GM12878 (cell line): ENCODE measurements around the gene TTLL4. TPM values are rescaled to one million over a fixed set of nuclear protein-coding genes. Genes with fewer than 3 reads are reported as not detected.

ENCODE experiments used
- ATAC-seq: fragments of 200-7000 bp; cut with Tn5 transposase; 3 replicates; pipeline ENCODE4 v1.9.1; 2020; ENCODE audit warnings: mild to moderate bottlenecking, moderate library complexity
- BruUV-seq: library from RNA; stranded (reverse); fragments of 400-500 nt; replicated peaks from 2 replicates; lab custom pipeline; 2021; lab: Mats Ljungman, UMichigan
- CTCF ChIA-PET: fragments of 300-600 bp; sonication (Branson Sonifier 250); formaldehyde crosslinking; extraction: SDS; loops from one replicate; lab custom pipeline; 2021; ENCODE audit warnings: inconsistent platforms; lab: Yijun Ruan, JAX
- POLR2A ChIA-PET: fragments of 350-600 bp; formaldehyde crosslinking; extraction: SDS; loops from one replicate; lab custom pipeline; 2021; ENCODE audit warnings: inconsistent platforms; lab: Charles Lee
- RAD21 ChIA-PET: fragments of 300-600 bp; sonication (Branson Sonifier 250); formaldehyde crosslinking; loops from one replicate; lab custom pipeline; 2023; ENCODE audit warnings: antibody characterized with exemption; ENCODE audit not compliant: unreplicated experiment; lab: Charles Lee
- SMC1A ChIA-PET: fragments of 300-600 bp; sonication (Branson Sonifier 250); formaldehyde crosslinking; loops from one replicate; lab custom pipeline; 2023; ENCODE audit not compliant: unreplicated experiment, uncharacterized antibody; lab: Charles Lee
- DNase-seq: peaks from one replicate; pipeline ENCODE4 v3.0.0-alpha.2; 2011; ENCODE audit warnings: low read depth, low spot score
- FAIRE-seq: peaks from 3 replicates; lab custom pipeline; 2011; peaks lifted over from hg19 to GRCh38; lab: Jason Lieb, UNC
- H2AFZ ChIP-seq: 2 replicates; pipeline ENCODE4 v1.6.0; 2011; ENCODE audit warnings: low read depth, low read length, control low read depth; ENCODE audit not compliant: control insufficient read depth
- H3K27ac ChIP-seq: 2 replicates; pipeline ENCODE4 v1.5.1; 2011; ENCODE audit warnings: control low read depth; ENCODE audit not compliant: control insufficient read depth, insufficient read depth
- H3K27me3 ChIP-seq, 2 experiments: replicated peaks in 1 of 2; 2 replicates each; pipeline versions ENCODE4 v1.6.0 to v1.6.1; 2011; ENCODE audit warnings: low read length in 1 of 2; ENCODE audit not compliant: control insufficient read depth in 2 of 2, insufficient read depth in 2 of 2
- H3K36me3 ChIP-seq, 2 experiments: 2 replicates each; pipeline ENCODE4 v1.5.1; 2011; ENCODE audit warnings: low read length in 1 of 2; ENCODE audit not compliant: control insufficient read depth in 2 of 2, insufficient read depth in 2 of 2
- H3K4me1 ChIP-seq: 2 replicates; pipeline ENCODE4 v1.6.1; 2011; ENCODE audit warnings: mild to moderate bottlenecking, low read length, moderate library complexity, mixed read lengths; ENCODE audit not compliant: control insufficient read depth, insufficient read depth
- H3K4me2 ChIP-seq: 2 replicates; pipeline ENCODE4 v1.6.0; 2011; ENCODE audit warnings: control low read depth; ENCODE audit not compliant: control insufficient read depth, insufficient read depth
- H3K4me3 ChIP-seq: fragments of 200-600 bp; sonication (generic); 2 replicates; pipeline ENCODE4 v1.5.1; 2016
- H3K79me2 ChIP-seq: 2 replicates; pipeline ENCODE4 v1.6.0; 2011; ENCODE audit warnings: low read length; ENCODE audit not compliant: control insufficient read depth, insufficient read depth
- H3K9ac ChIP-seq: 2 replicates; pipeline ENCODE4 v1.8.0; 2011; ENCODE audit warnings: low read length, control low read depth, mixed read lengths; ENCODE audit not compliant: control insufficient read depth, insufficient read depth
- H3K9me3 ChIP-seq: replicated peaks from 3 replicates; pipeline ENCODE4 v1.5.1; 2011; ENCODE audit warnings: mild to moderate bottlenecking, low read length; ENCODE audit not compliant: control insufficient read depth, insufficient read depth
- H4K20me1 ChIP-seq: 2 replicates; pipeline ENCODE4 v1.6.0; 2011; ENCODE audit not compliant: control insufficient read depth, insufficient read depth
- CBX5 ChIP-seq: sonication (generic); IDR thresholded peaks from 2 replicates; pipeline ENCODE4 v1.6.1; 2016; ENCODE audit warnings: low read depth, moderate library complexity, mild to moderate bottlenecking, inconsistent platforms
- CEBPB ChIP-seq, 2 experiments: fragments of 150-350 bp in 1 of 2; IDR thresholded peaks; 2 replicates each; pipeline ENCODE4 v1.6.1; 2012 to 2014; ENCODE audit warnings: low read depth in 2 of 2, low read length in 2 of 2, borderline replicate concordance in 1 of 2, inconsistent platforms in 1 of 2
- CEBPZ ChIP-seq: fragments of 150-350 bp; IDR thresholded peaks from 2 replicates; pipeline ENCODE4 v1.6.1; 2016; ENCODE audit warnings: low read depth, low read length
- ETV6 ChIP-seq, 2 experiments: fragments of 450-650 bp in 1 of 2; IDR thresholded peaks in 1 of 2; conservative IDR thresholded peaks in 1 of 2; 2 replicates each; pipeline ENCODE4 v1.6.1; 2014; ENCODE audit warnings: antibody characterized with exemption in 1 of 2, borderline replicate concordance in 1 of 2, low read depth in 1 of 2, mild to moderate bottlenecking in 1 of 2, moderate library complexity in 1 of 2
- HCFC1 ChIP-seq: fragments of 150-350 bp; IDR thresholded peaks from 2 replicates; pipeline ENCODE4 v1.6.1; 2014; ENCODE audit warnings: low read length
- IKZF1 ChIP-seq: fragments of 450-650 bp; conservative IDR thresholded peaks from 2 replicates; pipeline ENCODE4 v1.6.1; 2017; ENCODE audit warnings: antibody characterized with exemption, mild to moderate bottlenecking
- IKZF2 ChIP-seq, 2 experiments: fragments of 450-650 bp; IDR thresholded peaks; 2 replicates each; pipeline ENCODE4 v1.6.1; 2017; ENCODE audit warnings: mild to moderate bottlenecking in 2 of 2, moderate library complexity in 2 of 2
- MEF2B ChIP-seq: fragments of 450-650 bp; IDR thresholded peaks from 2 replicates; pipeline ENCODE4 v1.6.1; 2018; ENCODE audit warnings: mild to moderate bottlenecking, moderate library complexity; ENCODE audit not compliant: partially characterized antibody, poor library complexity, severe bottlenecking
- NR2C1 ChIP-seq: fragments of 450-650 bp; IDR thresholded peaks from 2 replicates; pipeline ENCODE4 v1.6.1; 2017; ENCODE audit warnings: antibody characterized with exemption, mild to moderate bottlenecking, moderate library complexity
- NR2F1 ChIP-seq: fragments of 450-650 bp; conservative IDR thresholded peaks from 2 replicates; pipeline ENCODE4 v1.6.1; 2017; ENCODE audit warnings: mild to moderate bottlenecking
- PRDM15 ChIP-seq: fragments of 450-650 bp; formaldehyde crosslinking; IDR thresholded peaks from 2 replicates; pipeline ENCODE4 v1.4.0; 2020; ENCODE audit warnings: mild to moderate bottlenecking, moderate library complexity
- STAT3 ChIP-seq: IDR thresholded peaks from 2 replicates; pipeline ENCODE4 v1.6.1; 2011; ENCODE audit warnings: low read depth, low read length, improper control_type of control experiment
- ZBTB33 ChIP-seq: fragments of 450-650 bp; IDR thresholded peaks from 2 replicates; pipeline ENCODE4 v1.6.1; 2017; ENCODE audit warnings: mild to moderate bottlenecking
- ZZZ3 ChIP-seq: IDR thresholded peaks from 2 replicates; pipeline ENCODE4 v1.6.1; 2011; ENCODE audit warnings: low read depth; ENCODE audit not compliant: control insufficient read depth, insufficient read length
- WGBS: methylation state at CpG from one replicate; pipeline ENCODE4 v1.1.6; 2016; ENCODE audit warnings: low lambda C conversion rate; ENCODE audit not compliant: insufficient replicate concordance, insufficient coverage; ENCODE audit errors: missing lambda C conversion rate; 5-methylcytosine and 5-hydroxymethylcytosine counted together
- in situ Hi-C: fragments of 300-500 bp; cut with MboI; formaldehyde crosslinking; loops from 9 replicates; pipeline ENCODE4 v1.14.3; 2018; ENCODE audit warnings: mixed read lengths
- intact Hi-C: fragments of 100-400 bp; cut with micrococcal nuclease; formaldehyde crosslinking; loops from one replicate; pipeline ENCODE4 v1.14.2; 2022; ENCODE audit not compliant: unreplicated experiment
- polyA plus RNA-seq, 11 experiments: library from polyadenylated mRNA; depleted of rRNA in 4 of 11; unstranded in 6 of 11; stranded (reverse) in 5 of 11; fragments of >200 nt; fragmentation: Nextera tagmentation in 4 of 11; fragmentation: Illumina TruSeq in 1 of 11; extraction: Ambion mirVana in 4 of 11; extraction: Trizol in 1 of 11; gene quantifications; 1 replicate in 1 of 11; 2 replicates in 10 of 11; pipeline versions ENCODE4 v1.2.1 to v1.2.3, GENCODE V29; 2011 to 2016; ENCODE audit warnings: inconsistent platforms in 2 of 11, missing spikeins in 2 of 11, low read depth in 1 of 11
- total RNA-seq, 4 experiments: library from RNA; depleted of rRNA in 3 of 4; stranded (reverse); fragments of >200 nt in 3 of 4; fragmentation: Illumina TruSeq in 1 of 4; extraction: Trizol in 1 of 4; gene quantifications; 2 replicates each; pipeline versions ENCODE4 v1.2.1 to v1.2.3, GENCODE V29; 2013 to 2021

The TTLL4 gene
- total and polyA plus RNA-seq, 10 of the 15 experiments (the other 5 are each of a cell fraction or from before 2014, with no cell fraction given) = 16.6 to 63.1 (median 32.9) TPM

- no peak overlapping the region for H3K27ac ChIP-seq
- no TSS peak for BruUV-seq
- no peak overlapping the region for H3K4me2 ChIP-seq
- ChIA-PET RAD21 (interaction anchor here (1.2 kb wide), 1 partner anchor 9 kb away, joined by 3 read pairs; no protein-coding TSS in a partner anchor), POLR2A (no interaction called here), CTCF (interaction anchor here (0.9 kb wide), 1 partner anchor 70 kb away, joined by 3 read pairs; no protein-coding TSS in a partner anchor), SMC1A (no interaction called here)
- H3K9me3 ChIP-seq = no peaks in the 10 kb centered on the region; the same call in 2 of the 3 replicates
- no peak for DNase-seq
- H2AFZ ChIP-seq = no peak overlapping the region
- no peak for ATAC-seq
- H3K79me2 ChIP-seq = no peaks in the 10 kb centered on the region
- H3K4me3 ChIP-seq = no peak overlapping the region
- intact Hi-C loops = no loop called here
- H3K36me3 ChIP-seq = no peaks in the 10 kb centered on the region
- whole genome bisulfite sequencing = 85% methylated on average over 9 of the region's 9 CpGs
- FAIRE-seq = no peak
- peaks cover 3 to 5% of the 10 kb centered on the region in 2 experiments; a peak in 2 of 4 replicates for H3K27me3 ChIP-seq
- no peak overlapping the region for H3K9ac ChIP-seq
- H3K4me1 ChIP-seq = no peaks in the 10 kb centered on the region
- no peaks in the 10 kb centered on the region for H4K20me1 ChIP-seq
- in situ Hi-C loops = no loop called here
- TF ChIP-seq CBX5 (no peak), CEBPB (IDR thresholded peaks at IDR 0.05; ENCODE audit: borderline replicate concordance in 1 of 2, low read depth in 2 of 2, low read length in 2 of 2) (no peak), NR2F1 (no peak), ZBTB33 (no peak), HCFC1 (no peak), ZZZ3 (no peak), PRDM15 (CRISPR knock-in tag) (no peak), IKZF1 (no peak), CEBPZ (no peak), STAT3 (no peak), NR2C1 (no peak), IKZF2 (IDR thresholded peaks at IDR 0.05) (no peak), MEF2B (no peak), ETV6 (conservative IDR thresholded peaks at IDR 0.05 in 1 of 2, IDR thresholded peaks at IDR 0.05 in 1 of 2; ENCODE audit: borderline replicate concordance in 1 of 2, low read depth in 1 of 2) (no peak)
Measured at GRCh38 chr2:218777276-218777990, 66.8 kb downstream of the TTLL4 start.
